ENCODE measurements around the gene SQSTM1. TPM values are rescaled to one million over a fixed set of nuclear protein-coding genes. Genes with fewer than 3 reads are reported as not detected.

The SQSTM1 gene
- total and polyA plus RNA-seq, 2 of the 8 experiments (the other 6 are each of a cell fraction or from before 2014, with no cell fraction given): 78.6 to 110 TPM

DNA sequence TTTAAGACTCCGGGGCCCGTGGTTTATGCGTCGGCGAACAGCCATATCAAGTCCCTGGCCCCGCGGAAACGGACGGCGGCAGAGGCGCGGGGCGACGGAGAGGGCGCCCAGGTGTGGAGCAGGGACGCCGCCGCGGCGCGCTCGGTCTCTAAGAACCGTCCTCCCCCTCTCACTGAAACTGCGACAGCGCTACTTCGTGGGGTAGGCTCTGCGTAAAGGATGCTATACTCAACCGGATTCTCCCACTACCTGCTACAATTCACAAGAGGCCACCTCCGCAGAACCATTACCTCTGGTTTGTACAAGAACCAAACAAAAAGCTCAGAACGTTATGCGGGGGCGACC, 37.5 kb downstream of the SQSTM1 start:
- peaks cover 0 to 14% (median 7%) of the 10 kb centered on the region in 4 experiments; a peak in 6 of 8 replicates for H3K36me3 ChIP-seq (ENCODE audit: control insufficient read depth in 2 of 4, insufficient read depth in 4 of 4, low read length in 3 of 4)
- peaks cover 4 to 8% of the 10 kb centered on the region in 2 experiments; a peak in 1 of 4 replicates for H3K9me3 ChIP-seq (ENCODE audit: insufficient read depth in 2 of 2, low read depth in 1 of 2, low read length in 1 of 2)
- no peaks in the 10 kb centered on the region for H3K4me1 ChIP-seq (replicated peaks in 1 of 4; ENCODE audit: control insufficient read depth in 3 of 4, insufficient read depth in 4 of 4, low read length in 3 of 4)
- H4K91ac ChIP-seq (replicated peaks; ENCODE audit: insufficient read length, low read length): no peak overlapping the region
- DNase-seq (ENCODE audit: low read depth in 1 of 2, low spot score in 2 of 2) (peak in 1 of 2 experiments; percentile 59), FAIRE-seq (no peak)
- ChIA-PET POLR2A (ENCODE audit: partially characterized antibody) (interaction anchor here (0.7 to 1.3 kb wide), 8 partner anchors 11 to 39 kb away, joined by 3 to 6 read pairs (median 4); partner anchors contain the start of gene SQSTM1), CTCF (ENCODE audit: partially characterized antibody) (interaction anchor here (0.6 to 3.9 kb wide), 2 partner anchors 11 to 49 kb away, joined by 3 to 18 read pairs; no protein-coding TSS in a partner anchor)
- H4K8ac ChIP-seq (ENCODE audit: extremely low read depth, insufficient read depth, low read length): no peak overlapping the region
- no peak overlapping the region for H3K14ac ChIP-seq (ENCODE audit: insufficient read length)
- no peak overlapping the region for H2BK20ac ChIP-seq (ENCODE audit: low read length)
- H3K79me2 ChIP-seq (ENCODE audit: control insufficient read depth in 1 of 2, insufficient read depth in 2 of 2, low read length in 2 of 2): peaks cover 0 to 6% of the 10 kb centered on the region in 2 experiments; a peak in 1 of 4 replicates
- peak overlapping the region in 3 of 4 experiments; percentile 44 to 71 (median 51); a peak in 4 of 7 replicates for H3K9ac ChIP-seq (replicated peaks in 1 of 4; ENCODE audit: extremely low read depth in 1 of 4, low read depth in 3 of 4, low read length in 3 of 4)
- TF ChIP-seq CREB1 (IDR thresholded peaks at IDR 0.05) (no peak), KDM1A (IDR thresholded peaks at IDR 0.05; ENCODE audit: borderline replicate concordance, low read length) (no peak), RNF2 (IDR thresholded peaks at IDR 0.05; ENCODE audit: borderline replicate concordance, low read depth, low read length, missing control alignments, poor library complexity, severe bottlenecking) (no peak), BACH1 (IDR thresholded peaks at IDR 0.05; ENCODE audit: low read length) (no peak), POLR2A (IDR thresholded peaks at IDR 0.05; ENCODE audit: control extremely low read depth in 1 of 2, low read depth in 2 of 2, low read length in 2 of 2) (no peak), SP2 (IDR thresholded peaks at IDR 0.05; ENCODE audit: low read length) (no peak), SP4 (IDR thresholded peaks at IDR 0.05; ENCODE audit: low read length) (no peak), BRCA1 (IDR thresholded peaks at IDR 0.05; ENCODE audit: low read depth, low read length) (no peak), PHF8 (conservative IDR thresholded peaks at IDR 0.05; ENCODE audit: low read depth, low read length) (no peak), BCL11A (IDR thresholded peaks at IDR 0.05; ENCODE audit: low read depth in 2 of 2, low read length in 2 of 2) (no peak), CBX5 (IDR thresholded peaks at IDR 0.05; ENCODE audit: low read depth, low read length) (no peak), TAF7 (optimal IDR thresholded peaks at IDR 0.05; ENCODE audit: borderline replicate concordance, low read depth, low read length) (no peak), NANOG (IDR thresholded peaks at IDR 0.05; ENCODE audit: insufficient read depth, low read depth, low read length, poor library complexity, severe bottlenecking) (no peak)
- no peak overlapping the region for H2BK12ac ChIP-seq (ENCODE audit: low read depth, low read length)
- peak overlapping the region; percentile 94 for H2AFZ ChIP-seq (ENCODE audit: low read length)
- H2BK120ac ChIP-seq (replicated peaks; ENCODE audit: low read depth, low read length): no peak overlapping the region
- H2AK5ac ChIP-seq (ENCODE audit: low read depth, low read length): no peak overlapping the region
- H3K4ac ChIP-seq (replicated peaks; ENCODE audit: insufficient read length, low read depth, low read length): no peak overlapping the region
- peaks cover 0 to 2% (median 0%) of the 10 kb centered on the region in 4 experiments; a peak in 1 of 7 replicates for H3K27me3 ChIP-seq (replicated peaks in 1 of 4; ENCODE audit: control insufficient read depth in 3 of 4, extremely low read depth in 1 of 4, insufficient read depth in 3 of 4, low read length in 3 of 4)
- 0 out of 2 replicates have a peak overlapping the region, but pooled peaks have one; percentile 39 for H2BK5ac ChIP-seq (ENCODE audit: low read depth, low read length)
- WGBS, 2 experiments (ENCODE audit: extremely low coverage in 1 of 2, insufficient coverage in 1 of 2, insufficient read length in 1 of 2, insufficient replicate concordance in 2 of 2, low coverage in 1 of 2, low lambda C conversion rate in 2 of 2, missing lambda C conversion rate in 1 of 2): 2% methylated on average over 32 of the region's 32 CpGs; no CpG with 5 or more reads in 1 of the 2 experiments
- H4K5ac ChIP-seq (ENCODE audit: insufficient read length, low read depth, low read length): no peak overlapping the region
- no peak overlapping the region for H3K18ac ChIP-seq (ENCODE audit: extremely low read depth, low read length)
- no peak overlapping the region for H3K27ac ChIP-seq (ENCODE audit: low read depth, low read length)
- peaks cover 0 to 2% of the 10 kb centered on the region in 2 experiments for H4K20me1 ChIP-seq (replicated peaks in 1 of 2; ENCODE audit: control insufficient read depth in 1 of 2, insufficient read depth in 2 of 2, low read length in 2 of 2)
- H3K23ac ChIP-seq (ENCODE audit: insufficient read length): no peak overlapping the region
- peaks cover 13% of the 10 kb centered on the region for H3K23me2 ChIP-seq (ENCODE audit: low read depth, low read length)
- no peak overlapping the region for H2BK15ac ChIP-seq (ENCODE audit: low read length)
- no peak overlapping the region for H3K56ac ChIP-seq (replicated peaks; ENCODE audit: insufficient read length, low read depth, low read length)
- peak overlapping the region; percentile 75 to 91 for H3K4me2 ChIP-seq (ENCODE audit: insufficient read depth in 1 of 2, low read depth in 2 of 2, low read length in 2 of 2)
- peak overlapping the region; percentile 76 to 90 (median 78) for H3K4me3 ChIP-seq (ENCODE audit: extremely low read depth in 1 of 4, insufficient read depth in 2 of 4, low read depth in 3 of 4, low read length in 4 of 4)
- H3K79me1 ChIP-seq (ENCODE audit: low read depth, low read length): no peaks in the 10 kb centered on the region

Measured in H1 (cell line).